Skeletal muscle satellite cell (primary cell): ENCODE results near the gene ANKRD65.
A peak's percentile ranks its signal among the peaks of the same experiment; 100 is the strongest.

Experiments
- H3K27me3 ChIP-seq: 2 replicates; pipeline ENCODE4 v1.7.0; 2013; ENCODE audit warnings: low read length; ENCODE audit not compliant: control insufficient read depth, insufficient read depth
- H3K36me3 ChIP-seq: 2 replicates; pipeline ENCODE4 v1.7.0; 2013; ENCODE audit warnings: mild to moderate bottlenecking, control low read depth, low read length; ENCODE audit not compliant: insufficient read depth
- H3K4me1 ChIP-seq: 2 replicates; pipeline ENCODE4 v1.7.0; 2013; ENCODE audit warnings: low read length; ENCODE audit not compliant: control insufficient read depth, insufficient read depth
- H3K4me2 ChIP-seq: 2 replicates; pipeline ENCODE4 v1.7.0; 2013; ENCODE audit warnings: mild to moderate bottlenecking, low read length
- H3K4me3 ChIP-seq: 2 replicates; pipeline ENCODE4 v1.7.0; 2013; ENCODE audit warnings: low read length
- H3K9ac ChIP-seq: 2 replicates; pipeline ENCODE4 v1.7.0; 2013; ENCODE audit warnings: mild to moderate bottlenecking, low read depth, low read length, moderate library complexity
- H3K9me3 ChIP-seq: replicated peaks from 2 replicates; pipeline ENCODE4 v1.7.0; 2013; ENCODE audit warnings: mild to moderate bottlenecking, control low read depth, low read length

Gene ANKRD65

DNA sequence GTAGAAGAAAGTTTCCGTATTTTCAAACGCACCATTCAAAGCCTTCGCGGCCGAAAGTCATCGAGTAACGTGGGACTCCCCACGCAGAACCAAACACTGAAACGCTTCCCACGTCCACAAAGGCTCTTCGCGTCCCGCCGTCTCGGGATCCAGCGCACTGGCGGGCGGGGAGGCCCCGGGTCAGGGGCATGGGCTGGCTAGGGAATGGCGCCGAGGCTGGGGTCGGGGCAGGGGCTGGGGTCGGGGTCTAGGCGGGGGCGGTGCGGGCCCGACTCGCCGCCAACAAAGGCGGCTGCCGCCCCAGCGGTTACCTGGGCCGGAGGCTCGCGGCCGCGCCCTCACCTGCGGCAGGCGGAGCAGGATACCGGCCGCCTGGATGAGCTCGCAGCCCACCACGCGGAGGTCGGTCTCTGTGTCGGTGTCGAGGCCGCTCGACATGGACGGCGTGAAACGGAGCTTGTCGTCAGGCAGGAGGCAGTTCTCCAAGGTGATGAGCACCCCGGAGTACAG is 22.3 kb downstream of the ANKRD65 start:
- peak overlapping the region; percentile 95 for H3K4me3 ChIP-seq
- peaks cover 36% of the 10 kb centered on the region for H3K4me1 ChIP-seq
- H3K9ac ChIP-seq = peak overlapping the region; percentile 94
- peak overlapping the region; percentile 93 for H3K4me2 ChIP-seq
- H3K36me3 ChIP-seq = peaks cover 57% of the 10 kb centered on the region
- H3K9me3 ChIP-seq = no peaks in the 10 kb centered on the region
- H3K27me3 ChIP-seq = no peaks in the 10 kb centered on the region

DNA sequence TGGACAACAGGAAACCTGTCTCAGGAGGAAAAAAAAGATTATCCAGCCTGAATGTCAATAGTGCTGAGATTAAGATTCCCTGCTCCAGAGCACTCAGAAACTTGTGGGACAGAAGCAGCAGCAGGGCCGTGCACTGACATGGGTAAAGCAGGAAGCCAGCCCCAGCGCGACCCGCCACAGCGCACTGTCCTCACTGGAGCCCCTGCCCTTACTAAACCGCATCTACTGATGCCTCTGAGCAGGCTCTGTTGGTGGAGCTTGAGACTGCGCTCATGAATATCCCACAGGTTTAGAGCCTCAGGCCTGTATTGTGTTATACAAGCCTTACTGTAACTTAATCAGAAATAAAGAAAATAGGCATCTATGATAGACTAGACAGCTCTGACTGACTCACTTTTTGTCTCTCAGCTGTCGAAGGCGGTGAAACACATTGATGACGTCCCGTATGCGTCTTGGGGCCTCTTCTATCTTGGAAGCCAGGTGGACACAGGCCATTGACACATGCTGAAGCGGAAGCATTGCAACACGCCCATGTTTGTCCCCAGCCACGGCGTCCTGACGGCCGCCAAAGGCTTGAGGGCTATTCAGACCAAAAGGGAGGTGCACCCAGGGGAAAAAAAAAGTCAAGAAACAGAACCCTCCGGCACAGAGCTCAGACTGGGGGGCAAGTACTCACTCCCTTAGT is 23.1 kb downstream of the ANKRD65 start:
- H3K4me1 ChIP-seq = peaks cover 36% of the 10 kb centered on the region
- peaks cover 61% of the 10 kb centered on the region for H3K36me3 ChIP-seq
- H3K27me3 ChIP-seq = no peaks in the 10 kb centered on the region
- no peaks in the 10 kb centered on the region for H3K9me3 ChIP-seq
- H3K4me3 ChIP-seq = peak overlapping the region; percentile 95
- peak overlapping the region; percentile 93 for H3K4me2 ChIP-seq
- H3K9ac ChIP-seq = peak overlapping the region; percentile 94

DNA sequence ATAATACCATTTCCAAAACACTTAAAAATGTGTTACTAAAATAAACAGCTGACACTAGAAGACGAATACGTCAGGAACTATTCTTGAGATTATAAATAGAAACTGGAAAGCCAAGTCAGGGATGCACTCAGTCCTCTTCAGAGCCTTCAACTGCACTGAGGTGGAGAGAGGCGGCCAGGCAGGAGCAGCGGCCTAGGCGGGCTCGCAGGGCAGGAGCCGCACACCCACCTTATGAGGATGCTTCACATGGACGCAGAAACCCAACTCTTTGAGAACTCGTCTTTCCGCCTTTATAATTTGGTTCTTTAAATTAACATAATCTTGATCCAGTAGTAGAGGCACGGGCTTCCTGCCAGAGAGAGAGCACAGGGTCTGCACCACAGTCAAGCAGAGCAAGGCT is 25.9 kb downstream of the ANKRD65 start:
- no peaks in the 10 kb centered on the region for H3K9me3 ChIP-seq
- peaks cover 68% of the 10 kb centered on the region for H3K36me3 ChIP-seq
- H3K4me1 ChIP-seq = peaks cover 14% of the 10 kb centered on the region
- no peak overlapping the region for H3K4me3 ChIP-seq
- no peak overlapping the region for H3K9ac ChIP-seq
- no peaks in the 10 kb centered on the region for H3K27me3 ChIP-seq
- no peak overlapping the region for H3K4me2 ChIP-seq

DNA sequence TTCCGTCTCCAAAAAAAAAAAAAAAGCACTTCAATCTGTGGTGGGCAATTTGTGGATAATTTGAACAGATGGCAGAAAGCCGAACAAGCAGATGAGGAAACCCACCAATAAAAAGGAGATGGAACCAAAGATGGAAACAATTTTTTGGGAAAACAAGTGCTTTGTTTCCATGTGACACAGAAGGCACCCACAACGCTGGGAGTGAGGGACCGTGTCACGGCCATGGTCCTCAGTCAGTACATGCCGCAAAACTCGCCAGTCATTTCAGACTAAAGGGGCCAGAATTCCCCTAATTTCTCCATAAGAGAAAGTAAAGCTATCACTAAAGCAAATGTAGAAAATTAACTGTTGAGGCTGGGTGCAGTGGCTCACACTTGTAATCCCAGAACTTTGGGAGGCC is 27.0 kb downstream of the ANKRD65 start:
- Histone ChIP-seq H3K9ac (no peak overlapping the region), H3K9me3 (no peaks in the 10 kb centered on the region), H3K4me3 (no peak overlapping the region), H3K4me1 (peaks cover 12% of the 10 kb centered on the region), H3K36me3 (peaks cover 79% of the 10 kb centered on the region), H3K27me3 (no peaks in the 10 kb centered on the region), H3K4me2 (no peak overlapping the region)

DNA sequence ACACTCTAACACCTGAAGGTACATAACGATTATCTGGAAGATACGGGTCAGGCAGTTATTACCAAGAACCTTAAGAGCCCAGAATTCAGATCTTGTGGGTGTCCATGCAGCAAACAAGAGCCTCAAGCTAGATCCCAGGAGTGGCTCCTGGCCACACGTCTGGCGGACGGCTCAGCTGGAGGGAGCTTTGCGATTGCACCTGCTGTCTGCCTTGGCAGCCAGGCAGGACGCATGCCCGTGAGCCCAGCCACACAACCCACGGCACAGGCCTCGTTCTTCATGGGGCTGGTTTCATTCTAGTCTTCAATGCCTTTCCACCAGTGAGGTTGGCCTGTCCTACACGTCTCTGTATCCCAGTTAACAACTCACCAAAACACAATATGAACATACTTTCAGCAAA is 27.6 kb downstream of the ANKRD65 start:
- Histone ChIP-seq H3K4me1 (peaks cover 12% of the 10 kb centered on the region), H3K9me3 (no peaks in the 10 kb centered on the region), H3K27me3 (no peaks in the 10 kb centered on the region), H3K4me3 (no peak overlapping the region), H3K4me2 (no peak overlapping the region), H3K36me3 (peaks cover 80% of the 10 kb centered on the region), H3K9ac (no peak overlapping the region)

DNA sequence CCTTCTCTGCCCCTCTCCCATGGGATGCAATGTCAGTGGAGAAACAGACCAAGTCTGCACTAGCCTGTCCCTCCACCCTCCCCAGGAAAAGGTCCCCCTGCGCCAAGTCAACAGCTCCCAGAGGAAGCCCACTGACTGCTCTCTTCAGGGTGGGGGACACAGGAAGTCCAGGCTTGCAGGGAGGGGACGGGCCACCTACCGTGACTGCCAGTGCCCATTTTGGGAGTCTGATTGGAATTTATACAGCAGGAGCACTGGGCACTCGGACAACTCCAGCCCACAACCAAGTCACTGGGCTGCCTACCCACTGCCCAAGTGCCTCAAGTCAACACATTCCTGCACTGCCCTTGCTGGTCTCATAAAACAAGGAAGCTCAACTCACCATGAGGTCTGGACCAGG is 28.1 kb downstream of the ANKRD65 start:
- no peak overlapping the region for H3K4me3 ChIP-seq
- H3K4me1 ChIP-seq = peaks cover 11% of the 10 kb centered on the region
- H3K9me3 ChIP-seq = no peaks in the 10 kb centered on the region
- H3K36me3 ChIP-seq = peaks cover 80% of the 10 kb centered on the region
- H3K9ac ChIP-seq = no peak overlapping the region
- no peak overlapping the region for H3K4me2 ChIP-seq
- no peaks in the 10 kb centered on the region for H3K27me3 ChIP-seq

DNA sequence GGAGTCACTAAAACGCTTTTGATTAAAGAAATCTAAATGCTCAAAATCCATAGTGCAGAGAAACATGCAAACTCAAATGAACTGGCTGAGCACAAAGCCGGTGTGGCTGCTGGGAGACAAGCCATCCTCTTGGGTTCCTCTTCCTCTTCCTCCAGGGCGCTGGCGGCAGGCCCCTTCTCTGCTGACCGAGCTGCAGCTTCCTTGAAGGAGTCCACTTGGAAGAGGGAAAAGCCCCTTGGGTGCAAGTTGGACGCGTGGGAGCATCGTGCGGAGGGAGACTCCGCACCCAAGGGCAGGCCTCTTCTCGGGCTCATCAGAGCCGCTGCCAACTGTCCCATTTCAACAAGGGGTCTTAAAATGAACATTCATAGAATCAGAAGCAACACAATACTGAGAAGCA is 29.9 kb downstream of the ANKRD65 start:
- Histone ChIP-seq H3K4me1 (no peaks in the 10 kb centered on the region), H3K27me3 (no peaks in the 10 kb centered on the region), H3K36me3 (peaks cover 86% of the 10 kb centered on the region), H3K4me3 (no peak overlapping the region), H3K9me3 (no peaks in the 10 kb centered on the region), H3K4me2 (no peak overlapping the region), H3K9ac (no peak overlapping the region)

DNA sequence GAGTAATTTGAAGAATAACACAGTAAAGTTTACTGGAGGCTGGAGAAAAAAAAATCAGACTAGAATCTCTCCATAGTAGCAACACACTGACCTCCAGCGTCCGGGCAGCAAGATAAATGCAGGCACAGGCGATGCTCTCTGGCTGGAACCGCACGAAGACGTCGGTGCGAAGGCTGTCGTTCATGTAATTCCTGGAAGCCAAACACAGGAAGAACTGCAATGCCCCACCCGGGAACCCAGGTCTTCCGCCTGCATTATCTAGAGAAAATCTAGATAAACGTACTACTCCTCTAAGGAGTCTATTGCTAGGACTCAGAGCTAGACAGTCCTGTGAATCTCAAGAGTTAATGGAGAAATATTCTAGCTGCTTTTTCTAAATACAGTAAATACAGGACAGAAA is 30.4 kb downstream of the ANKRD65 start:
- Histone ChIP-seq H3K4me3 (no peak overlapping the region), H3K27me3 (no peaks in the 10 kb centered on the region), H3K9me3 (no peaks in the 10 kb centered on the region), H3K36me3 (peaks cover 90% of the 10 kb centered on the region), H3K9ac (no peak overlapping the region), H3K4me1 (no peaks in the 10 kb centered on the region), H3K4me2 (no peak overlapping the region)

DNA sequence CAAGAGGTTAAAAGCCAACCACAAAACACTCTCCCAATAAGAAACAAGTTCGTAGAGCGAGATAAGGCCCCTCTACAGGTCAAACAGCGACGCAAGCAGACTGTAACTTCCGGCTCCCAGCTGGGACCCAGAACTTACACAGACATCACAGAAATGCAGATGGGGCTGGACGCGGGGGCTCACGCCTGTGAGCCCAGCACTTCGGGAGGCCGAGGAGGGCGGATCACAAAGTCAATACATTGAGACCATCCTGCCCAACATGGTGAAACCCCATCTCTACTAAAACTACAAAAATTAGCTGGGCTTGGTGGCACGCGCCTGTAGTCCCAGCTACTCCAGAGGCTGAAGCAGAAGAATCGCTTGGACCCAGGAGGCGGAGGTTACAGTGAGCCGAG is 33.0 kb downstream of the ANKRD65 start:
- Histone ChIP-seq H3K27me3 (no peaks in the 10 kb centered on the region), H3K4me3 (no peak overlapping the region), H3K36me3 (peaks cover 76% of the 10 kb centered on the region), H3K9me3 (no peaks in the 10 kb centered on the region), H3K4me2 (no peak overlapping the region), H3K4me1 (no peaks in the 10 kb centered on the region), H3K9ac (no peak overlapping the region)

DNA sequence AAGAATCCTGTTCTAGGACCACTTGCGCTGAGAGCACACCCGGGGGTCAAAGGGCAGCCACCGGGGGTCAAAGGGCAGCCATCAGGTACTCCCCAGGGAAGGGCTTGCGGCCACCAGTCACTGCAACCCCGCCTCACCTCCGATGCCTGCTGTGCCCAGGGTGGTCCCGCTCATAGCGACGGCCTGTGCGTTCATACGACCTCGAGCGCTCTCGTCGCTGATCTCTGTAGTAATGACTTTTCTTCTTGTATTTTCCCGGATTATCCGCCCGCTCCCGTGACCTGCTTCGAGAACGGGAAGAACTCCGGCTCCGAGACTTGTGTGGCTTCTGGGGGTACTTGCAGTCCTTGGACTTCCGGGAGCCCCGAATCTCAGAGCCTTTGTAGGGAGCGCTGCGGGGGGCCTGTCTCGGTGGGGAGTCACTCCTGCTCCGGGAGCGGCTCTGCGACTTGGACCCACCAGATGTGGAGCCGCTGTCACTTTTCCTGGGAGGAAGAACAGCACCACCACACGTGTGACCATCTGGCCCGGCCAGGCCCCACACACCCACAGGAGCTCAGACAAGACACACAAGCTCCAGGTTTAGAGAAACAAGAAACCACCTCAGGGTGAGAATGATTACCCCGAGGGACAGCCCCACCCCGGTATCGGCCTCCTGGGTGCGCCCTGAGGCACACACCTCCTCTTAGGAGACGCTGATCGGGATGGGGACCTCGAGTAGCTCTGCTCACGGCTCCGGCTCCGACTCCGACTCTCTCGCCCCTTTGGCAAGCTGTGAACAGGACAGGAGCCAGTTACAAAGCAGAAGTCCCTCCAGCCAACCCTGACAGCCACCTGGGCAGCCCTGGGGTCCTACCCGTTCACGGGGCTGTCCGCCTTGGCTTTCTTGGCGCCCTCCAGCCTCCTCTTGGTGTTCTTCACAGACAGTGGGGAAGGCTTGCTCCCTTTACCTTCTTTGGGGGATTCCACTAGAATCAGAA is 33.7 kb downstream of the ANKRD65 start:
- Histone ChIP-seq H3K4me2 (no peak overlapping the region), H3K27me3 (no peaks in the 10 kb centered on the region), H3K36me3 (peaks cover 69% of the 10 kb centered on the region), H3K9ac (no peak overlapping the region), H3K9me3 (no peaks in the 10 kb centered on the region), H3K4me3 (no peak overlapping the region), H3K4me1 (no peaks in the 10 kb centered on the region)

DNA sequence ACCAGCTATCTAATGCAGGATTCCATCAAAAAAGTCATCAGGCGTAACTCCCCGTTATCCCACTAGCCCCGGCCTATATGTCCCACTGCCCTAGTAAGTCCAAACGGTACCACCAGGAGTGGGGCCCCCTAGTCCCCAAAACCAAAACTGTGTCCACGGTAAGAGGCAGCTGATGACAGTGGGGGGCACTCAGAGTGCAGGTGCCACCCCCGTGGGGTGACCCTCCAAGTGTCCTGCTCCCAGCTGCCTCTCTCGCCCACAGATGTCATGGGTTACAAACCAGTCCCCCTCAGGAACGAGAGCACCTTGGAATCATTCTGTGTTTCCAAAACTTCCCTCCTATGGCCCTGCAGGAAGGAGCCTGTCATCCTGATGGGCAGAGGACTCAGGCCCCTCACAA is 35.1 kb downstream of the ANKRD65 start:
- Histone ChIP-seq H3K36me3 (peaks cover 54% of the 10 kb centered on the region), H3K9me3 (no peaks in the 10 kb centered on the region), H3K4me2 (no peak overlapping the region), H3K27me3 (no peaks in the 10 kb centered on the region), H3K9ac (no peak overlapping the region), H3K4me3 (no peak overlapping the region), H3K4me1 (no peaks in the 10 kb centered on the region)
